ENCODE results near the gene GPBP1L1. TPM values are rescaled to one million over a fixed set of nuclear protein-coding genes. Genes with fewer than 3 reads are reported as not detected.
A peak's percentile ranks its signal among the peaks of the same experiment; 100 is the strongest.
"Not testable (repeated sequence)": the region's sequence is repeated elsewhere in the genome, so short reads cannot be mapped to it uniquely, and the experiment has no call there.

The GPBP1L1 gene
- total RNA-seq, 1 donor from 2014 or later = 100 TPM

- DNase-seq (ENCODE audit: low spot score) = no peak
- Mint-ChIP-seq H3K27me3 (ENCODE audit: low read depth) (no peaks in the 10 kb centered on the region), H3K4me1 (ENCODE audit: low read depth) (no peaks in the 10 kb centered on the region), H3K9me3 (no peaks in the 10 kb centered on the region), H3K4me3 (ENCODE audit: low read depth) (no peak overlapping the region), H3K27ac (peak overlapping the region; percentile 39), H3K36me3 (ENCODE audit: low read depth) (peaks cover 48% of the 10 kb centered on the region)
- intact Hi-C loops (cut with micrococcal nuclease) = no loop called here
These were observed 65.5 kb downstream of the GPBP1L1 start for GRCh38 chr1:45620588-45621500.

DNA sequence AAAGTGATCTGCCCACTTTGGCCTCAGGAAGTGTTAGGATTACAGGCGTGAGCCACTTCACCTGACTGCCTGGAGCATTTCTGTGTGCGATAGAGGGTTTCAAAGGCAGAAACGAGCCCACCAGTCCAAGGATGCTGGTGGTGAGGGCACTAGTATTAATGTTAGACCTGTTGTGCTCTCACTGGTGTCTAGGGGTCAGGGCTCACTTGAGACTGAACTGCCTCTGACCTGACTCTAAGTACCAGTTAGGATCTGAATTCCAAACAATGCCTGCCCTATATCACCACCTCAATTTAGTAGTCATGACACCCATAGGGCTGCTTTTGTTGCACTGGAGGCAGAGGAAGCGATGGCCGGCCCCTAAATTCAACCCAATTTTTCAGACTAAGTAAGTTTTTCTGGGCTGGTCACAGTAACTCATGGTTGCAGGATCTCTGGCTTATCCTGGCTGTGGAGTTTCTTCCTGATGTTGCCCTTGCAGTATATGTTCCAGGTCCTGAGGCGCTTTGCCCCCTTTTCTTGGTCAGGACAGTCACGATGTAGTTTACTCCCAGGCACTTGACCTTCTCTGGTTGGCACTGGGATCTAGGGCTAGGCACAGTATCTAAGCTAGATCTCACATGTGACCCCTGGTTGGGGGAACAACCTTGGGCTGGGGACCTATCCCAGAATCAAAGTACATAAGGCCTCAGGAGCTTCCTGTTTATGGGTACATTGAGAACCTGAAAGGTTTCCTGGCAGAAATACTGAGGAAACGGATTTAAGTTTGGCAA, 67.0 kb downstream of the GPBP1L1 start:
- intact Hi-C loops (cut with micrococcal nuclease) = no loop called here
- Mint-ChIP-seq H3K9me3 (no peaks in the 10 kb centered on the region), H3K4me1 (ENCODE audit: low read depth) (no peaks in the 10 kb centered on the region), H3K27me3 (ENCODE audit: low read depth) (no peaks in the 10 kb centered on the region), H3K27ac (no peak overlapping the region), H3K4me3 (ENCODE audit: low read depth) (no peak overlapping the region), H3K36me3 (ENCODE audit: low read depth) (peaks cover 55% of the 10 kb centered on the region)
- no peak for DNase-seq (ENCODE audit: low spot score)

DNA sequence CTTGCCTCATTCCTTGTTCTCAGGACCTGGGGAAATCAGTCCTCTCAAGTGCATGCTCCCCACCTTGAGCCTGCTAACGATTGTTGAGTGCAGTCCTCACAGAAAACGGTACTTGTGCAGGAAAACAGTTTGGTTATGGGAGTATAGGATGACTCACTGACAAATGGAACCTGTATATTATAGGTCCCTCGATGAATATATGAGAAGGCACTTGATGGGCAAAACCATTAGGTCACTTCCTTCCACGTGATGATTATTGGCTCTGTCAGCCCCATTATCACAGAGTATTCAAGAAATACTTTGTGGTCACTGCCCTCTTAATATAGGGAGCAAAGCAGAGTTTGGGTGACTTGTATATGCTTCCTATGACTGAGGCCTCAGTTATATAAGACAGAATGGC, 68.7 kb downstream of the GPBP1L1 start:
- no peaks in the 10 kb centered on the region for H3K4me1 Mint-ChIP-seq (ENCODE audit: low read depth)
- DNase-seq (ENCODE audit: low spot score) = no peak
- peaks cover 60% of the 10 kb centered on the region for H3K36me3 Mint-ChIP-seq (ENCODE audit: low read depth)
- no peaks in the 10 kb centered on the region for H3K27me3 Mint-ChIP-seq (ENCODE audit: low read depth)
- no peak overlapping the region for H3K4me3 Mint-ChIP-seq (ENCODE audit: low read depth)
- H3K9me3 Mint-ChIP-seq = no peaks in the 10 kb centered on the region
- H3K27ac Mint-ChIP-seq = no peak overlapping the region
- intact Hi-C loops (cut with micrococcal nuclease) = no loop called here

- Mint-ChIP-seq H3K36me3 (ENCODE audit: low read depth) (peaks cover 66% of the 10 kb centered on the region), H3K27me3 (ENCODE audit: low read depth) (no peaks in the 10 kb centered on the region), H3K27ac (no peak overlapping the region), H3K9me3 (no peaks in the 10 kb centered on the region), H3K4me1 (ENCODE audit: low read depth) (no peaks in the 10 kb centered on the region), H3K4me3 (ENCODE audit: low read depth) (no peak overlapping the region)
- intact Hi-C loops (cut with micrococcal nuclease) = no loop called here
- no peak for DNase-seq (ENCODE audit: low spot score)
These were observed 70.4 kb downstream of the GPBP1L1 start for GRCh38 chr1:45615885-45616284.

- Mint-ChIP-seq H3K4me1 (ENCODE audit: low read depth) (peaks cover 3% of the 10 kb centered on the region), H3K36me3 (ENCODE audit: low read depth) (peaks cover 72% of the 10 kb centered on the region), H3K27ac (no peak overlapping the region), H3K4me3 (ENCODE audit: low read depth) (no peak overlapping the region), H3K9me3 (no peaks in the 10 kb centered on the region), H3K27me3 (ENCODE audit: low read depth) (no peaks in the 10 kb centered on the region)
- DNase-seq (ENCODE audit: low spot score) = no peak
- intact Hi-C loops (cut with micrococcal nuclease) = no loop called here
These were observed 73.3 kb downstream of the GPBP1L1 start for GRCh38 chr1:45612941-45613579.

DNA sequence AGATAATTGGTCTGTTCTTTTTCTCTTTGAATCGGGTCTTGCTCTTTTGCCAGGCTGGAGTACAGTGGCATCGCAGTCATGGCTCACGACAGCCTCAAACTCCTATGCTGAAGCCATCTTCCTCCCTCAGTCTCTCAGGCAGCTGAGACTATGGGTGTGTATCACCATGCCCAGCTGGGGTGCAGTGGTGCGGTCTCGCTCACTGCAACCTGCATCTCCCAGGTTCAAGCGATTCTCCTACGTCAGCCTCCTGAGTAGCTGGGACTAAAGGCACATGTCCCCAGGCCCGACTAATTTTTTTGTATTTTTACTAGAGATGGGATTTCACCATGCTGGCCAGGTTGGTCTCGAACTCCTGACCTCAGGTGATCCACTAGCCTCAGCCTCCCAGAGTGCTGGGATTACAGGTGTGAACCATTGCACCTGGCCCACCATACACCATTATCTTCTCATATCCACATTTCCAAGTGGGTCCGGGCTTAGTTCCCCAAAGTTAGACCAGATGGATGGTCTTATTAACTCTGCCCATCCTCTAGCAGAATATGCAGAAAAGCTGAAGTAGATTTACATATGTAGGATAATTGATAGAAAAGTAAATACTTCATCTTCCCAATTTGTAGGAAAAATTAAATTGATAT, 75.6 kb downstream of the GPBP1L1 start:
- Mint-ChIP-seq H3K4me3 (ENCODE audit: low read depth) (no peak overlapping the region), H3K36me3 (ENCODE audit: low read depth) (peaks cover 69% of the 10 kb centered on the region), H3K27me3 (ENCODE audit: low read depth) (no peaks in the 10 kb centered on the region), H3K9me3 (no peaks in the 10 kb centered on the region), H3K27ac (no peak overlapping the region), H3K4me1 (ENCODE audit: low read depth) (peaks cover 10% of the 10 kb centered on the region)
- DNase-seq (ENCODE audit: low spot score) = no peak
- intact Hi-C loops (cut with micrococcal nuclease) = no loop called here

DNA sequence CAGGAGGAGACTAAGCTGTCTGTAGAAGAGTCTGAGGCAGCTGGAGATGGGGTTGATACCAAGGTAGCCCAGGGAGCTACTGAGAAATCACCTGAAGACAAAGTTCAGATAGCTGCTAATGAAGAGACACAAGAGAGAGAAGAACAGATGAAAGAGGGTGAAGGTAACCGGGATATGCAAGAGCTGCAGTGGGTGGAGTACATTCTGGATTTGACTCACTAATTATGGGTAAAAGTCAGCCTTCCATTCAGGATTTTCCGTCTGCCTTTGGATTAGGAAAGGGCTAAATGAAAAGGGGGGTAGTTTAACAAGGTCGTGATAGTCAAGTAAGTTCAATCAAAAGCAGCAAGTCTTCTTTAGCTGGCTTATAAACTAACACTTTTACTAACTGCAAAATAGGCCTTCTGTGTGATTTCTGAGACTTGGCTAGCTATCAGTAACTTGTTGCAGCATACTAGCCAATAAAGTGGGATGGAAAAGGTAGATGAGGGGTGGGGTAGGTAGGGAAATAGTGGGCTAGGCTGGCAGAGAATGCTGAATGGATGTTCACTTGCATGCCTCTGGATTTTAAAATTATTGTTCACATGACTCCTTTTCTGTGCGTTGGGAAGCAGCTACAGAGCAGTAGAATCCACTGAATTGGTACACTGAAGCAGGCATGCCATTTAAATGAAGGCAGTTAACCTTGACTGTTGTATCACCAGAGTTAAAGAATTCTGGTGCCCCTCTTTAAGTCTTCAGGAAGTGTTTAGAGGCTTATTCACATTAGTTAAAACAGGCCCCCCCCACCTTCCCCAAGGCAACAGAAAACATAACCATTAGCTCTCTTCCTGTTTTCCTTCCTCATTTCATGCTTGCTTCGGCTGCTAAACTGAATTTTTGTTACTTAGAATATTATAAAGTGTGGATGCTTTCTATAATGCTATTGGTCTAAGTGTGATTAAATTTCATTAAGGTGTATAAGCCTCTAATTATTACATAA, 77.9 kb downstream of the GPBP1L1 start:
- Mint-ChIP-seq H3K27me3 (ENCODE audit: low read depth) (no peaks in the 10 kb centered on the region), H3K9me3 (no peaks in the 10 kb centered on the region), H3K27ac (peak overlapping the region; percentile 10), H3K36me3 (ENCODE audit: low read depth) (peaks cover 63% of the 10 kb centered on the region), H3K4me3 (ENCODE audit: low read depth) (no peak overlapping the region), H3K4me1 (ENCODE audit: low read depth) (peaks cover 12% of the 10 kb centered on the region)
- no peak for DNase-seq (ENCODE audit: low spot score)
- intact Hi-C loops (cut with micrococcal nuclease) = no loop called here

DNA sequence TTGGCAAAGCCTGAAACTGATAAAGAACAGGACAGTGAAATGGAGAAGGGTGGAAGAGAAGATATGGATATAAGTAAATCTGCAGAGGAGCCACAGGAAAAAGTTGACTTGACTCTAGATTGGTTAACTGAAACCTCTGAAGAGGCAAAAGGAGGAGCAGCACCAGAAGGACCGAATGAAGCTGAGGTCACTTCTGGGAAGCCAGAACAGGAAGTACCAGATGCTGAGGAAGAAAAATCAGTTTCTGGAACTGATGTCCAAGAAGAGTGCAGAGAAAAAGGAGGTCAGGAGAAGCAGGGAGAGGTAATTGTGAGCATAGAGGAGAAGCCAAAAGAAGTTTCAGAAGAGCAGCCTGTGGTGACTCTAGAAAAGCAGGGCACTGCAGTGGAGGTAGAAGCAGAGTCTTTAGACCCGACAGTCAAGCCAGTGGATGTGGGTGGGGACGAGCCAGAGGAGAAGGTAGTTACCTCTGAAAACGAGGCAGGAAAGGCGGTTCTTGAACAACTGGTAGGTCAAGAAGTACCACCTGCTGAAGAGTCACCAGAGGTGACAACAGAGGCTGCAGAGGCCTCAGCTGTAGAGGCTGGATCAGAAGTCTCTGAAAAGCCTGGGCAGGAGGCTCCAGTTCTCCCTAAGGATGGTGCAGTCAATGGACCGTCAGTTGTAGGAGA, 78.8 kb downstream of the GPBP1L1 start:
- no peak overlapping the region for H3K4me3 Mint-ChIP-seq (ENCODE audit: low read depth)
- no peak for DNase-seq (ENCODE audit: low spot score)
- H3K27ac Mint-ChIP-seq = peak overlapping the region; percentile 59
- intact Hi-C loops (cut with micrococcal nuclease) = no loop called here
- no peaks in the 10 kb centered on the region for H3K9me3 Mint-ChIP-seq
- no peaks in the 10 kb centered on the region for H3K27me3 Mint-ChIP-seq (ENCODE audit: low read depth)
- peaks cover 12% of the 10 kb centered on the region for H3K4me1 Mint-ChIP-seq (ENCODE audit: low read depth)
- peaks cover 63% of the 10 kb centered on the region for H3K36me3 Mint-ChIP-seq (ENCODE audit: low read depth)

- Mint-ChIP-seq H3K27me3 (ENCODE audit: low read depth) (no peaks in the 10 kb centered on the region), H3K36me3 (ENCODE audit: low read depth) (peaks cover 73% of the 10 kb centered on the region), H3K9me3 (no peaks in the 10 kb centered on the region), H3K4me3 (ENCODE audit: low read depth) (no peak overlapping the region), H3K27ac (no peak overlapping the region), H3K4me1 (ENCODE audit: low read depth) (peaks cover 26% of the 10 kb centered on the region)
- intact Hi-C loops (cut with micrococcal nuclease) = no loop called here
- no peak for DNase-seq (ENCODE audit: low spot score)
These were observed 82.1 kb downstream of the GPBP1L1 start for GRCh38 chr1:45604239-45604638.

DNA sequence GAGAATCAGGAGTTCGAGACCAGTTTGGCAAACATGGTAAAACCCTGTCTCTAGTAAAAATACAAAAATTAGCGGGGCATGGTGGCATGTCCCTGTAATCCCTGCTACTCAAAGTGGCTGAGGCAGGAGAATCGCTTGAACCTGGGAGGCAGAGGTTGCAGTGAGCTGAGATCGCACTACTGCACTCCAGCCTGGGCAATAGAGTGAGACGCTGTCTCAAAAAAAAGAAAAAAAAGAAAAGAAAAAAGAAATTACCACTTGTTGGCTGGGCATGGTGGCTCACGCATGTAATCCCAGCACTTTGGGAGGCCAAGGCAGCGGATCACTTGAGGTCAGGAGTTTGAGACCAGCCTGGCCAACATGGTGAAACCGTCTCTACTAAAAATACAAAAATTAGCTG, 89.6 kb downstream of the GPBP1L1 start:
- H3K36me3 Mint-ChIP-seq (ENCODE audit: low read depth) = peaks cover 64% of the 10 kb centered on the region
- not testable (repeated sequence) for H3K9me3 Mint-ChIP-seq

DNA sequence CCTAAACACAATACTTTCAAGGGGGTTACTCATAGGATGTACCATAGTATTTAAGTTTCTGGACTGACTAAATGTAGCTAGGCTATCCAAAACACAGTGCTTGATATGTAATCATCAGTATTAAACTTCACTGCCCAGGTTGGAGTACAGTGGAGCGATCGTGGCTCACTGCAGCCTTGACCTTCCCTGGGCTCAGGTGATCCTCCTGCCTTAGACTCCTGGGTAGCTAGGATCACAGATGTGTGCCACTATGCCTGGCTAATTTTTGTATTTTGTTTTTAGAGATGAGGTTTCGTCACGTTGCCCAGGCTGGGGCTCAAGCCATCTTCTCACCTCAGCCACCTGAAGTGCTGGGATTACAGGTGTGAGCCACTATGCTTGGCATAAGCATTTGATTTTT, 91.9 kb downstream of the GPBP1L1 start:
- H3K9me3 Mint-ChIP-seq = no peaks in the 10 kb centered on the region
- peaks cover 58% of the 10 kb centered on the region for H3K36me3 Mint-ChIP-seq (ENCODE audit: low read depth)
- no peak for DNase-seq (ENCODE audit: low spot score)
- intact Hi-C loops (cut with micrococcal nuclease) = no loop called here
- H3K27me3 Mint-ChIP-seq (ENCODE audit: low read depth) = no peaks in the 10 kb centered on the region
- H3K27ac Mint-ChIP-seq = no peak overlapping the region
- no peak overlapping the region for H3K4me3 Mint-ChIP-seq (ENCODE audit: low read depth)
- H3K4me1 Mint-ChIP-seq (ENCODE audit: low read depth) = peaks cover 16% of the 10 kb centered on the region

More for the DNA sequence above, 89.6 kb downstream of the GPBP1L1 start:
- DNase-seq (ENCODE audit: low spot score); intact Hi-C loops (cut with micrococcal nuclease); H3K27ac Mint-ChIP-seq; H3K4me3 Mint-ChIP-seq (ENCODE audit: low read depth); H3K27me3 Mint-ChIP-seq (ENCODE audit: low read depth): not testable (repeated sequence)
- peaks cover 26% of the 10 kb centered on the region for H3K4me1 Mint-ChIP-seq (ENCODE audit: low read depth)

All from activated T-helper 2 cell treated with anti-CD3 and anti-CD28 coated beads, Interferon-gamma antibody, Interleukin-2, Interleukin-4, amounts not matched to agents 10 μg/mL and 5 μg/mL and 100 μg/mL, durations not matched to agents 14 hours and 24 hours and 36 hours (primary cell).